DMS53 (cell line): ENCODE data around the gene CACNG7.

ENCODE experiments used
- DNase-seq: peaks from one replicate; lab custom pipeline; 2025; lab: John Stamatoyannopoulos, UW

The CACNG7 gene

GRCh38 chr19:53879140-53880081 is 29.7 kb upstream of the CACNG7 start:
- DNase-seq, result peak; percentile 26

GRCh38 chr19:53880711-53881481 is 28.2 kb upstream of the CACNG7 start:
- DNase-seq, result no peak

- no peak for DNase-seq
Observed at GRCh38 chr19:53881482-53882390, 27.3 kb upstream of the CACNG7 start, which contains the start of gene PRKCG. PRKCG (plus strand) TSS chr19:53882197; CDS start chr19:53882495, 298 bp downstream.

- no peak for DNase-seq
Observed at GRCh38 chr19:53882391-53883050, 26.6 kb upstream of the CACNG7 start.

- DNase-seq, result no peak
Observed at GRCh38 chr19:53883231-53883661, 25.8 kb upstream of the CACNG7 start.

- no peak for DNase-seq
Observed at GRCh38 chr19:53883741-53884140, 25.3 kb upstream of the CACNG7 start.

GRCh38 chr19:53884256-53884655 is 24.8 kb upstream of the CACNG7 start:
- no peak for DNase-seq

GRCh38 chr19:53885036-53885435 is 24.0 kb upstream of the CACNG7 start:
- no peak for DNase-seq

- no peak for DNase-seq
Observed at GRCh38 chr19:53892301-53892980, 16.6 kb upstream of the CACNG7 start.

GRCh38 chr19:53892981-53893325 is 16.1 kb upstream of the CACNG7 start:
- DNase-seq, result no peak

GRCh38 chr19:53894707-53895106 is 14.4 kb upstream of the CACNG7 start:
- DNase-seq, result no peak

- no peak for DNase-seq
Observed at GRCh38 chr19:53896682-53897081, 12.4 kb upstream of the CACNG7 start.

GRCh38 chr19:53897459-53897858 is 11.6 kb upstream of the CACNG7 start:
- DNase-seq, result no peak

GRCh38 chr19:53898166-53898565 is 10.9 kb upstream of the CACNG7 start:
- no peak for DNase-seq

- no peak for DNase-seq
Observed at GRCh38 chr19:53898636-53899341, 10.3 kb upstream of the CACNG7 start.

GRCh38 chr19:53900191-53900860 is 8.8 kb upstream of the CACNG7 start:
- no peak for DNase-seq

GRCh38 chr19:53903055-53903680 is 5.9 kb upstream of the CACNG7 start:
- DNase-seq, result peak; percentile 54

- no peak for DNase-seq
Observed at GRCh38 chr19:53904909-53905308, 4.2 kb upstream of the CACNG7 start.

GRCh38 chr19:53905787-53906186 is 3.3 kb upstream of the CACNG7 start:
- DNase-seq, result no peak
